ENCODE results near the gene SULT1B1.

SULT1B1 gene

DNA sequence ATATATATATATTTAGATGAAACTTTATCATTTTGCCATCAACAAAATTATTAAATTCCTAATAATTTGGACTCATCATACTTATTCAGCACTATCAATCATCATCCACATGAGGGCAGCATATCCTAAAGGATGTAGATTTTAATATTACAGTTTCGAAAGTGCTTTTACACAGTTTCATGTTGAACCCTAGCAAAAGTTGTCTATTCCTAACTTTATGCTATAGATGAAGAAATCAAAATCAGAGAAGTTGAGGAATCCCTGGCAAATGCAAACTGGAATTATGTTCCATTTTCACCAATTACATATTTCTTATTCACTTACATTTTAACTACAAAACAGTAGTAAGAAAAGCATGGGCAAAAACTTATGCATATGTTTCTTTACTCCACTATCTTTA lies 70.8 kb downstream of the SULT1B1 start:
- Histone ChIP-seq H3K9ac (ENCODE audit: low read length) (no peak overlapping the region), H3K9me3 (replicated peaks; ENCODE audit: insufficient read depth, low read length) (no peaks in the 10 kb centered on the region), H3K4me2 (ENCODE audit: low read depth, low read length) (peak overlapping the region; percentile 24; the same call in 1 of the 2 replicates), H3K36me3 (replicated peaks; ENCODE audit: insufficient read depth, low read length) (no peaks in the 10 kb centered on the region), H4K20me1 (ENCODE audit: insufficient read depth, low read length) (no peaks in the 10 kb centered on the region), H3K27ac (ENCODE audit: low read length) (no peak overlapping the region), H3K4me1 (ENCODE audit: low read length) (no peaks in the 10 kb centered on the region), H3K9me2 (replicated peaks; ENCODE audit: insufficient read depth, low read length) (no peaks in the 10 kb centered on the region), H3K79me2 (ENCODE audit: low read length) (no peaks in the 10 kb centered on the region), H3F3A (ENCODE audit: insufficient read depth, low read length) (no peaks in the 10 kb centered on the region), H3K27me3 (replicated peaks; ENCODE audit: insufficient read depth, low read length) (no peaks in the 10 kb centered on the region), H2AFZ (ENCODE audit: low read length) (no peak overlapping the region), H3K4me3 (ENCODE audit: low read length) (no peak overlapping the region)
- peak; percentile 47 for DNase-seq
- no peak for TF ChIP-seq EZH2phosphoT487 (IDR thresholded peaks at IDR 0.05; ENCODE audit: low read length)
- peak; percentile 52 for TF ChIP-seq CTCF (IDR thresholded peaks at IDR 0.05; ENCODE audit: low read length)
- TF ChIP-seq EZH2 (optimal IDR thresholded peaks at IDR 0.05; ENCODE audit: low read depth, low read length) = no peak

GRCh38 chr4:69684804-69685203 lies 75.6 kb downstream of the SULT1B1 start:
- Histone ChIP-seq H3K4me3 (ENCODE audit: low read length) (no peak overlapping the region), H3K36me3 (replicated peaks; ENCODE audit: insufficient read depth, low read length) (no peaks in the 10 kb centered on the region), H3K9me3 (replicated peaks; ENCODE audit: insufficient read depth, low read length) (no peaks in the 10 kb centered on the region), H3K4me2 (ENCODE audit: low read depth, low read length) (no peak overlapping the region), H3K27ac (ENCODE audit: low read length) (no peak overlapping the region), H3K79me2 (ENCODE audit: low read length) (no peaks in the 10 kb centered on the region), H2AFZ (ENCODE audit: low read length) (no peak overlapping the region), H3K9me2 (replicated peaks; ENCODE audit: insufficient read depth, low read length) (no peaks in the 10 kb centered on the region), H3K9ac (ENCODE audit: low read length) (no peak overlapping the region), H3K27me3 (replicated peaks; ENCODE audit: insufficient read depth, low read length) (no peaks in the 10 kb centered on the region), H3F3A (ENCODE audit: insufficient read depth, low read length) (no peaks in the 10 kb centered on the region), H4K20me1 (ENCODE audit: insufficient read depth, low read length) (no peaks in the 10 kb centered on the region), H3K4me1 (ENCODE audit: low read length) (no peaks in the 10 kb centered on the region)
- no peak for TF ChIP-seq EZH2 (optimal IDR thresholded peaks at IDR 0.05; ENCODE audit: low read depth, low read length)
- no peak for TF ChIP-seq CTCF (IDR thresholded peaks at IDR 0.05; ENCODE audit: low read length)
- TF ChIP-seq EZH2phosphoT487 (IDR thresholded peaks at IDR 0.05; ENCODE audit: low read length) = no peak
- DNase-seq = no peak
